B cell (primary cell): ENCODE results near the gene OR52B2. TPM values are rescaled to one million over a fixed set of nuclear protein-coding genes. Genes with fewer than 3 reads are reported as not detected.
"Not testable (repeated sequence)": the region's sequence is repeated elsewhere in the genome, so short reads cannot be mapped to it uniquely, and the experiment has no call there.

Experiments used
- ATAC-seq: fragments of 200-7000 bp; cut with Tn5 transposase; one replicate; pipeline ENCODE4 v1.10.0; 2021; ENCODE audit warnings: low read depth, mild to moderate bottlenecking, moderate number of reproducible peaks, moderate library complexity
- CTCF ChIA-PET: fragments of 350-600 bp; sonication (Branson Sonifier 250); formaldehyde crosslinking; loops from one replicate; lab custom pipeline; 2021; ENCODE audit warnings: antibody characterized with exemption, inconsistent platforms; lab: Charles Lee
- POLR2A ChIA-PET: fragments of 350-600 bp; sonication (Branson Sonifier 250); formaldehyde crosslinking; loops from one replicate; lab custom pipeline; 2021; ENCODE audit warnings: antibody characterized with exemption; lab: Charles Lee
- DNase-seq: peaks from one replicate; pipeline ENCODE4 v3.0.0; 2013
- H2AFZ ChIP-seq: 2 replicates; pipeline ENCODE4 v1.6.1; 2012; ENCODE audit warnings: mild to moderate bottlenecking, low read depth, low read length; ENCODE audit not compliant: insufficient read depth, poor library complexity, severe bottlenecking
- H3K27ac ChIP-seq, 2 donors: 1 replicate in 1 of 2; 2 replicates in 1 of 2; pipeline ENCODE4 v1.5.1; 2012 to 2013; ENCODE audit warnings: low read length in 2 of 2, mild to moderate bottlenecking in 2 of 2, moderate library complexity in 1 of 2
- H3K27me3 ChIP-seq, 4 experiments: fragments of 200-600 bp in 1 of 4; sonication (generic) in 1 of 4; replicated peaks in 1 of 4; 1 replicate in 2 of 4; 2 replicates in 2 of 4; pipeline versions ENCODE4 v1.6.1 to v1.7.0; 2013 to 2016; ENCODE audit warnings: low read length in 3 of 4, mild to moderate bottlenecking in 2 of 4, mixed read lengths in 1 of 4, moderate library complexity in 1 of 4; ENCODE audit not compliant: insufficient read depth in 4 of 4, control insufficient read depth in 3 of 4; ENCODE audit errors: control extremely low read depth in 1 of 4
- H3K36me3 ChIP-seq, 2 experiments: replicated peaks in 1 of 2; 1 replicate in 1 of 2; 2 replicates in 1 of 2; pipeline versions ENCODE4 v1.6.1 to v1.7.1; 2013; ENCODE audit warnings: low read length in 1 of 2; ENCODE audit not compliant: insufficient read depth in 2 of 2, control insufficient read depth in 1 of 2; ENCODE audit errors: control extremely low read depth in 1 of 2, extremely low read depth in 1 of 2
- H3K4me1 ChIP-seq, 2 donors: fragments of 200-600 bp in 1 of 2; sonication (generic) in 1 of 2; 1 replicate in 1 of 2; 2 replicates in 1 of 2; pipeline versions ENCODE4 v1.5.1 to v1.6.1; 2013 to 2017; ENCODE audit warnings: low read length in 2 of 2; ENCODE audit not compliant: control insufficient read depth in 2 of 2, insufficient read depth in 2 of 2
- H3K4me2 ChIP-seq: replicated peaks from 2 replicates; pipeline ENCODE3; 2012; ENCODE audit warnings: mild to moderate bottlenecking, low read depth, low read length; ENCODE audit not compliant: poor library complexity, severe bottlenecking
- H3K4me3 ChIP-seq, 5 experiments: fragments of 200-600 bp in 1 of 5; sonication (generic) in 1 of 5; 1 replicate in 3 of 5; 2 replicates in 2 of 5; pipeline versions ENCODE4 v1.5.1 to v1.7.0; 2011 to 2016; ENCODE audit warnings: low read length in 4 of 5, mild to moderate bottlenecking in 4 of 5, low read depth in 2 of 5, control low read depth in 1 of 5, moderate library complexity in 1 of 5; ENCODE audit not compliant: insufficient read depth in 1 of 5; ENCODE audit errors: control extremely low read depth in 1 of 5, extremely low read depth in 1 of 5
- H3K79me2 ChIP-seq: fragments of 200-600 bp; sonication (generic); one replicate; pipeline ENCODE4 v1.6.0; 2016; ENCODE audit warnings: low read length; ENCODE audit not compliant: control insufficient read depth, insufficient read depth
- H3K9ac ChIP-seq: fragments of 200-600 bp; sonication (generic); 2 replicates; pipeline ENCODE4 v1.6.1; 2017; ENCODE audit warnings: mild to moderate bottlenecking, low read length, moderate library complexity
- H3K9me3 ChIP-seq, 3 donors: one replicate each; pipeline versions ENCODE4 v1.6.1 to v1.7.1; 2013; ENCODE audit warnings: low read length in 2 of 3; ENCODE audit not compliant: control insufficient read depth in 2 of 3, insufficient read depth in 1 of 3; ENCODE audit errors: control extremely low read depth in 1 of 3
- H4K20me1 ChIP-seq: 2 replicates; pipeline ENCODE4 v1.6.0; 2012; ENCODE audit warnings: mild to moderate bottlenecking, low read length; ENCODE audit not compliant: insufficient read depth, control insufficient read depth, poor library complexity, severe bottlenecking
- H3K27ac Mint-ChIP-seq: one replicate; pipeline ENCODE4 v1.8.0; 2021; ENCODE audit warnings: mixed read lengths
- H3K27me3 Mint-ChIP-seq: one replicate; pipeline ENCODE4 v1.8.0; 2021; ENCODE audit warnings: mixed read lengths
- H3K4me1 Mint-ChIP-seq: one replicate; pipeline ENCODE4 v1.8.0; 2021; ENCODE audit warnings: mixed read lengths
- H3K4me3 Mint-ChIP-seq: one replicate; pipeline ENCODE4 v1.8.0; 2021; ENCODE audit warnings: mixed read lengths
- H3K9me3 Mint-ChIP-seq: one replicate; pipeline ENCODE4 v1.8.0; 2022; ENCODE audit warnings: mixed read lengths; ENCODE audit not compliant: insufficient read depth
- EZH2 ChIP-seq: IDR thresholded peaks from 2 replicates; pipeline ENCODE4 v1.6.1; 2012; ENCODE audit warnings: borderline replicate concordance, low read depth, mild to moderate bottlenecking, moderate library complexity, low read length; ENCODE audit not compliant: insufficient read depth, poor library complexity, severe bottlenecking
- WGBS: methylation state at CpG from one replicate; pipeline ENCODE4 v1.1.5; 2013; ENCODE audit warnings: missing lambda C conversion rate; ENCODE audit not compliant: insufficient coverage; 5-methylcytosine and 5-hydroxymethylcytosine counted together
- intact Hi-C: fragments of 100-400 bp; cut with micrococcal nuclease; formaldehyde crosslinking; loops from one replicate; pipeline ENCODE4 v1.10.0; 2022
- polyA plus RNA-seq: library from polyadenylated mRNA; depleted of rRNA; stranded (reverse); fragments of >200 nt; gene quantifications from 2 replicates; pipeline ENCODE4 v1.2.3, GENCODE V29; 2012
- total RNA-seq, 2 donors: library from RNA; stranded (reverse); fragments of 120-200 nt in 1 of 2; gene quantifications; 1 replicate in 1 of 2; 2 replicates in 1 of 2; pipeline versions ENCODE4 v1.2.3 to v1.2.4, GENCODE V29; 2013 to 2022
- TF ChIP-seq, protein P1 (sequence below): fragments of 200-600 bp; IDR thresholded peaks from one replicate; pipeline ENCODE4 v1.8.0; 2022; ENCODE audit warnings: antibody characterized with exemption, mild to moderate bottlenecking

OR52B2 gene
- total and polyA plus RNA-seq, 2 donors (not counting 1 experiment from before 2014, with no cell fraction given) = not detected

GRCh38 chr11:6142936-6143335, 27.2 kb downstream of the OR52B2 start:
- Histone ChIP-seq H3K27me3 (no peaks in the 10 kb centered on the region), H3K4me3 (no peak overlapping the region), H3K4me1 (no peaks in the 10 kb centered on the region), H2AFZ (no peak overlapping the region), H3K36me3 (no peaks in the 10 kb centered on the region), H3K27ac (no peak overlapping the region), H3K9ac (no peak overlapping the region), H3K9me3 (no peaks in the 10 kb centered on the region), H3K79me2 (no peaks in the 10 kb centered on the region), H4K20me1 (no peaks in the 10 kb centered on the region), H3K4me2 (no peak overlapping the region)
- intact Hi-C loops = no loop called here
- CTCF ChIA-PET = interaction anchor here (0.6 kb wide), 1 partner anchor 29 kb away, joined by 3 read pairs; no protein-coding TSS in a partner anchor
- ATAC-seq (no peak), DNase-seq (no peak)
- Mint-ChIP-seq H3K27me3 (peaks cover 6% of the 10 kb centered on the region), H3K4me3 (no peak overlapping the region), H3K27ac (no peak overlapping the region), H3K9me3 (no peaks in the 10 kb centered on the region), H3K4me1 (no peaks in the 10 kb centered on the region)
- TF ChIP-seq, protein P1, sequence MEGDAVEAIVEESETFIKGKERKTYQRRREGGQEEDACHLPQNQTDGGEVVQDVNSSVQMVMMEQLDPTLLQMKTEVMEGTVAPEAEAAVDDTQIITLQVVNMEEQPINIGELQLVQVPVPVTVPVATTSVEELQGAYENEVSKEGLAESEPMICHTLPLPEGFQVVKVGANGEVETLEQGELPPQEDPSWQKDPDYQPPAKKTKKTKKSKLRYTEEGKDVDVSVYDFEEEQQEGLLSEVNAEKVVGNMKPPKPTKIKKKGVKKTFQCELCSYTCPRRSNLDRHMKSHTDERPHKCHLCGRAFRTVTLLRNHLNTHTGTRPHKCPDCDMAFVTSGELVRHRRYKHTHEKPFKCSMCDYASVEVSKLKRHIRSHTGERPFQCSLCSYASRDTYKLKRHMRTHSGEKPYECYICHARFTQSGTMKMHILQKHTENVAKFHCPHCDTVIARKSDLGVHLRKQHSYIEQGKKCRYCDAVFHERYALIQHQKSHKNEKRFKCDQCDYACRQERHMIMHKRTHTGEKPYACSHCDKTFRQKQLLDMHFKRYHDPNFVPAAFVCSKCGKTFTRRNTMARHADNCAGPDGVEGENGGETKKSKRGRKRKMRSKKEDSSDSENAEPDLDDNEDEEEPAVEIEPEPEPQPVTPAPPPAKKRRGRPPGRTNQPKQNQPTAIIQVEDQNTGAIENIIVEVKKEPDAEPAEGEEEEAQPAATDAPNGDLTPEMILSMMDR = no peak
- TF ChIP-seq EZH2 = no peak
- POLR2A ChIA-PET = no interaction called here

GRCh38 chr11:6135936-6136335, 34.2 kb downstream of the OR52B2 start:
- H3K79me2 ChIP-seq, intact Hi-C loops, CTCF ChIA-PET, H2AFZ ChIP-seq, H4K20me1 ChIP-seq, H3K4me2 ChIP-seq, H3K27ac Mint-ChIP-seq, ATAC-seq, H3K4me3 Mint-ChIP-seq, H3K36me3 ChIP-seq, H3K9me3 Mint-ChIP-seq, H3K4me3 ChIP-seq, H3K27me3 ChIP-seq, DNase-seq, H3K4me1 Mint-ChIP-seq, H3K9ac ChIP-seq, H3K9me3 ChIP-seq, H3K27ac ChIP-seq, POLR2A ChIA-PET, H3K4me1 ChIP-seq: not testable (repeated sequence)
- WGBS = no CpG with 5 or more reads among the region's 2 CpGs
- H3K27me3 Mint-ChIP-seq = peaks cover 13% of the 10 kb centered on the region
